ENCODE results near the gene LRRC14B. TPM values are rescaled to one million over a fixed set of nuclear protein-coding genes. Genes with fewer than 3 reads are reported as not detected.

Gene LRRC14B
- total and polyA plus RNA-seq, 2 of the 13 experiments (the other 11 are each of a cell fraction or from before 2014, with no cell fraction given): not detected

GRCh38 chr5:188488-189481 lies 2.5 kb upstream of the LRRC14B start (continued):
- TF ChIP-seq CREBL2 (CRISPR knock-in tag; IDR thresholded peaks at IDR 0.05; ENCODE audit: borderline replicate concordance): no peak
- TF ChIP-seq UBTF (CRISPR knock-in tag; IDR thresholded peaks at IDR 0.05): peak; percentile 81
- 0 out of 2 replicates have a peak, but pooled peaks have one; percentile 29 for TF ChIP-seq EED (CRISPR knock-in tag; IDR thresholded peaks at IDR 0.05)
- no peak for TF ChIP-seq SNAI1 (CRISPR knock-in tag; IDR thresholded peaks at IDR 0.05; ENCODE audit: borderline replicate concordance)
- no peak for TF ChIP-seq NR2F2 (IDR thresholded peaks at IDR 0.05; ENCODE audit: borderline replicate concordance, low read depth)
- TF ChIP-seq FOXK1 (CRISPR knock-in tag; IDR thresholded peaks at IDR 0.05; ENCODE audit: borderline replicate concordance, low read depth): peak; percentile 50; the same call in 1 of the 2 replicates
- TF ChIP-seq, protein P1, sequence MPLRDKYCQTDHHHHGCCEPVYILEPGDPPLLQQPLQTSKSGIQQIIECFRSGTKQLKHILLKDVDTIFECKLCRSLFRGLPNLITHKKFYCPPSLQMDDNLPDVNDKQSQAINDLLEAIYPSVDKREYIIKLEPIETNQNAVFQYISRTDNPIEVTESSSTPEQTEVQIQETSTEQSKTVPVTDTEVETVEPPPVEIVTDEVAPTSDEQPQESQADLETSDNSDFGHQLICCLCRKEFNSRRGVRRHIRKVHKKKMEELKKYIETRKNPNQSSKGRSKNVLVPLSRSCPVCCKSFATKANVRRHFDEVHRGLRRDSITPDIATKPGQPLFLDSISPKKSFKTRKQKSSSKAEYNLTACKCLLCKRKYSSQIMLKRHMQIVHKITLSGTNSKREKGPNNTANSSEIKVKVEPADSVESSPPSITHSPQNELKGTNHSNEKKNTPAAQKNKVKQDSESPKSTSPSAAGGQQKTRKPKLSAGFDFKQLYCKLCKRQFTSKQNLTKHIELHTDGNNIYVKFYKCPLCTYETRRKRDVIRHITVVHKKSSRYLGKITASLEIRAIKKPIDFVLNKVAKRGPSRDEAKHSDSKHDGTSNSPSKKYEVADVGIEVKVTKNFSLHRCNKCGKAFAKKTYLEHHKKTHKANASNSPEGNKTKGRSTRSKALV (CRISPR knock-in tag; IDR thresholded peaks at IDR 0.05): no peak
- TF ChIP-seq THYN1 (CRISPR knock-in tag; IDR thresholded peaks at IDR 0.05; ENCODE audit: borderline replicate concordance, low read depth): no peak
- no peak for TF ChIP-seq MAZ (IDR thresholded peaks at IDR 0.05; ENCODE audit: borderline replicate concordance, low read depth, low read length)
- no peak for TF ChIP-seq MAZ (CRISPR knock-in tag; IDR thresholded peaks at IDR 0.05; ENCODE audit: low read depth)
- no peak for TF ChIP-seq CHD4 (IDR thresholded peaks at IDR 0.05; ENCODE audit: borderline replicate concordance, low read length)
- TF ChIP-seq, protein P2, sequence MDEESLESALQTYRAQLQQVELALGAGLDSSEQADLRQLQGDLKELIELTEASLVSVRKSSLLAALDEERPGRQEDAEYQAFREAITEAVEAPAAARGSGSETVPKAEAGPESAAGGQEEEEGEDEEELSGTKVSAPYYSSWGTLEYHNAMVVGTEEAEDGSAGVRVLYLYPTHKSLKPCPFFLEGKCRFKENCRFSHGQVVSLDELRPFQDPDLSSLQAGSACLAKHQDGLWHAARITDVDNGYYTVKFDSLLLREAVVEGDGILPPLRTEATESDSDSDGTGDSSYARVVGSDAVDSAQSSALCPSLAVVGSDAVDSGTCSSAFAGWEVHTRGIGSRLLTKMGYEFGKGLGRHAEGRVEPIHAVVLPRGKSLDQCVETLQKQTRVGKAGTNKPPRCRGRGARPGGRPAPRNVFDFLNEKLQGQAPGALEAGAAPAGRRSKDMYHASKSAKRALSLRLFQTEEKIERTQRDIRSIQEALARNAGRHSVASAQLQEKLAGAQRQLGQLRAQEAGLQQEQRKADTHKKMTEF (CRISPR knock-in tag; IDR thresholded peaks at IDR 0.05): peak; percentile 35; the same call in 1 of the 2 replicates
- TF ChIP-seq STAG1 (CRISPR knock-in tag; IDR thresholded peaks at IDR 0.05): peak; percentile 70
- TF ChIP-seq ZFX (CRISPR knock-in tag; IDR thresholded peaks at IDR 0.05; ENCODE audit: low read depth): peak; percentile 80
- TF ChIP-seq NCOR1 (IDR thresholded peaks at IDR 0.05; ENCODE audit: borderline replicate concordance, low read length): no peak
- TF ChIP-seq KDM1A (CRISPR knock-in tag; IDR thresholded peaks at IDR 0.05): 0 out of 2 replicates have a peak, but pooled peaks have one; percentile 31
- peak; percentile 92 for TF ChIP-seq XRCC5 (optimal IDR thresholded peaks at IDR 0.05; ENCODE audit: low read length)
- no peak for TF ChIP-seq NAIF1 (CRISPR knock-in tag; IDR thresholded peaks at IDR 0.05; ENCODE audit: borderline replicate concordance)
- TF ChIP-seq HOMEZ (CRISPR knock-in tag; IDR thresholded peaks at IDR 0.05; ENCODE audit: low read depth): peak; percentile 61; the same call in 1 of the 2 replicates
- peak; percentile 59; the same call in 1 of the 2 replicates for TF ChIP-seq IRF2 (CRISPR knock-in tag; IDR thresholded peaks at IDR 0.05)
